ENCODE data around the gene OR6K3.

GRCh38 chr1:158724442-158724841 is 3.9 kb upstream of the OR6K3 start:
- no peak for TF ChIP-seq ZFP3 (CRISPR knock-in tag; IDR thresholded peaks at IDR 0.05)
- no peak for TF ChIP-seq ESRRG (CRISPR knock-in tag; IDR thresholded peaks at IDR 0.05)
- no peak for TF ChIP-seq ZC3H10 (CRISPR knock-in tag; IDR thresholded peaks at IDR 0.05)
- no peak for TF ChIP-seq CSRNP3 (CRISPR knock-in tag; IDR thresholded peaks at IDR 0.05)
- no peak for TF ChIP-seq CREB5 (CRISPR knock-in tag; IDR thresholded peaks at IDR 0.05; ENCODE audit: low read depth)
- no peak for TF ChIP-seq ZNF8 (CRISPR knock-in tag; IDR thresholded peaks at IDR 0.05)
- TF ChIP-seq SNAI2 (CRISPR knock-in tag; IDR thresholded peaks at IDR 0.05), result no peak
- TF ChIP-seq CSDC2 (CRISPR knock-in tag; IDR thresholded peaks at IDR 0.05), result no peak
